GM12878 (cell line): ENCODE results near the gene SEMA4G. TPM values are rescaled to one million over a fixed set of nuclear protein-coding genes. Genes with fewer than 3 reads are reported as not detected.

Experiments
- BCL3 ChIP-seq: IDR thresholded peaks from 2 replicates; pipeline ENCODE4 v1.6.1; 2011; ENCODE audit warnings: borderline replicate concordance, low read depth, mild to moderate bottlenecking, moderate library complexity, low read length; ENCODE audit not compliant: insufficient read depth, poor library complexity, severe bottlenecking
- BHLHE40 ChIP-seq, 2 experiments: fragments of 450-650 bp in 1 of 2; IDR thresholded peaks; 2 replicates each; pipeline ENCODE4 v1.6.1; 2011 to 2017; ENCODE audit warnings: low read depth in 2 of 2, borderline replicate concordance in 1 of 2, improper control_type of control experiment in 1 of 2, low read length in 1 of 2, mild to moderate bottlenecking in 1 of 2
- IKZF1 ChIP-seq: fragments of 450-650 bp; conservative IDR thresholded peaks from 2 replicates; pipeline ENCODE4 v1.6.1; 2017; ENCODE audit warnings: antibody characterized with exemption, mild to moderate bottlenecking
- NBN ChIP-seq: fragments of 450-650 bp; IDR thresholded peaks from 2 replicates; pipeline ENCODE4 v1.6.1; 2016
- NR2F1 ChIP-seq: fragments of 450-650 bp; conservative IDR thresholded peaks from 2 replicates; pipeline ENCODE4 v1.6.1; 2017; ENCODE audit warnings: mild to moderate bottlenecking
- SKIL ChIP-seq: fragments of 450-650 bp; IDR thresholded peaks from 2 replicates; pipeline ENCODE4 v1.6.1; 2017; ENCODE audit warnings: mild to moderate bottlenecking, low read depth, inconsistent platforms; ENCODE audit not compliant: poor library complexity, severe bottlenecking
- SP1 ChIP-seq: IDR thresholded peaks from one replicate; pipeline ENCODE4 v1.6.1; 2011; ENCODE audit warnings: low read depth, low read length
- TARDBP ChIP-seq: IDR thresholded peaks from 2 replicates; pipeline ENCODE4 v1.6.1; 2016; ENCODE audit warnings: borderline replicate concordance
- YY1 ChIP-seq: IDR thresholded peaks from 2 replicates; pipeline ENCODE4 v1.6.1; 2011; ENCODE audit warnings: low read depth, mild to moderate bottlenecking, low read length
- ZBTB4 ChIP-seq: fragments of 450-650 bp; formaldehyde crosslinking; IDR thresholded peaks from 2 replicates; pipeline ENCODE4 v1.4.0; 2022; ENCODE audit warnings: mild to moderate bottlenecking, moderate library complexity
- ZZZ3 ChIP-seq: IDR thresholded peaks from 2 replicates; pipeline ENCODE4 v1.6.1; 2011; ENCODE audit warnings: low read depth; ENCODE audit not compliant: control insufficient read depth, insufficient read length
- polyA plus RNA-seq, 11 experiments: library from polyadenylated mRNA; depleted of rRNA in 4 of 11; unstranded in 6 of 11; stranded (reverse) in 5 of 11; fragments of >200 nt; fragmentation: Nextera tagmentation in 4 of 11; fragmentation: Illumina TruSeq in 1 of 11; extraction: Ambion mirVana in 4 of 11; extraction: Trizol in 1 of 11; gene quantifications; 1 replicate in 1 of 11; 2 replicates in 10 of 11; pipeline versions ENCODE4 v1.2.1 to v1.2.3, GENCODE V29; 2011 to 2016; ENCODE audit warnings: inconsistent platforms in 2 of 11, missing spikeins in 2 of 11, low read depth in 1 of 11
- total RNA-seq, 4 experiments: library from RNA; depleted of rRNA in 3 of 4; stranded (reverse); fragments of >200 nt in 3 of 4; fragmentation: Illumina TruSeq in 1 of 4; extraction: Trizol in 1 of 4; gene quantifications; 2 replicates each; pipeline versions ENCODE4 v1.2.1 to v1.2.3, GENCODE V29; 2013 to 2021
- TF ChIP-seq, protein P1 (sequence below): fragments of 450-650 bp; IDR thresholded peaks from 2 replicates; pipeline ENCODE4 v1.6.1; 2017; ENCODE audit warnings: mild to moderate bottlenecking, moderate library complexity
- TF ChIP-seq, protein P2 (sequence below): fragments of 450-650 bp; IDR thresholded peaks from 2 replicates; pipeline ENCODE4 v1.6.1; 2017; ENCODE audit warnings: mild to moderate bottlenecking
- TF ChIP-seq, protein P3 (sequence below): fragments of 450-650 bp; IDR thresholded peaks from 2 replicates; pipeline ENCODE4 v1.6.1; 2017; ENCODE audit warnings: borderline replicate concordance

Gene SEMA4G
- total and polyA plus RNA-seq, 10 of the 15 experiments (the other 5 are each of a cell fraction or from before 2014, with no cell fraction given), result 0.09 to 2.3 (median 0.44) TPM; not detected in 4

- TF ChIP-seq, protein P1, sequence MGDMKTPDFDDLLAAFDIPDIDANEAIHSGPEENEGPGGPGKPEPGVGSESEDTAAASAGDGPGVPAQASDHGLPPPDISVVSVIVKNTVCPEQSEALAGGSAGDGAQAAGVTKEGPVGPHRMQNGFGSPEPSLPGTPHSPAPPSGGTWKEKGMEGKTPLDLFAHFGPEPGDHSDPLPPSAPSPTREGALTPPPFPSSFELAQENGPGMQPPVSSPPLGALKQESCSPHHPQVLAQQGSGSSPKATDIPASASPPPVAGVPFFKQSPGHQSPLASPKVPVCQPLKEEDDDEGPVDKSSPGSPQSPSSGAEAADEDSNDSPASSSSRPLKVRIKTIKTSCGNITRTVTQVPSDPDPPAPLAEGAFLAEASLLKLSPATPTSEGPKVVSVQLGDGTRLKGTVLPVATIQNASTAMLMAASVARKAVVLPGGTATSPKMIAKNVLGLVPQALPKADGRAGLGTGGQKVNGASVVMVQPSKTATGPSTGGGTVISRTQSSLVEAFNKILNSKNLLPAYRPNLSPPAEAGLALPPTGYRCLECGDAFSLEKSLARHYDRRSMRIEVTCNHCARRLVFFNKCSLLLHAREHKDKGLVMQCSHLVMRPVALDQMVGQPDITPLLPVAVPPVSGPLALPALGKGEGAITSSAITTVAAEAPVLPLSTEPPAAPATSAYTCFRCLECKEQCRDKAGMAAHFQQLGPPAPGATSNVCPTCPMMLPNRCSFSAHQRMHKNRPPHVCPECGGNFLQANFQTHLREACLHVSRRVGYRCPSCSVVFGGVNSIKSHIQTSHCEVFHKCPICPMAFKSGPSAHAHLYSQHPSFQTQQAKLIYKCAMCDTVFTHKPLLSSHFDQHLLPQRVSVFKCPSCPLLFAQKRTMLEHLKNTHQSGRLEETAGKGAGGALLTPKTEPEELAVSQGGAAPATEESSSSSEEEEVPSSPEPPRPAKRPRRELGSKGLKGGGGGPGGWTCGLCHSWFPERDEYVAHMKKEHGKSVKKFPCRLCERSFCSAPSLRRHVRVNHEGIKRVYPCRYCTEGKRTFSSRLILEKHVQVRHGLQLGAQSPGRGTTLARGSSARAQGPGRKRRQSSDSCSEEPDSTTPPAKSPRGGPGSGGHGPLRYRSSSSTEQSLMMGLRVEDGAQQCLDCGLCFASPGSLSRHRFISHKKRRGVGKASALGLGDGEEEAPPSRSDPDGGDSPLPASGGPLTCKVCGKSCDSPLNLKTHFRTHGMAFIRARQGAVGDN, result no peak
- TF ChIP-seq, protein P2, sequence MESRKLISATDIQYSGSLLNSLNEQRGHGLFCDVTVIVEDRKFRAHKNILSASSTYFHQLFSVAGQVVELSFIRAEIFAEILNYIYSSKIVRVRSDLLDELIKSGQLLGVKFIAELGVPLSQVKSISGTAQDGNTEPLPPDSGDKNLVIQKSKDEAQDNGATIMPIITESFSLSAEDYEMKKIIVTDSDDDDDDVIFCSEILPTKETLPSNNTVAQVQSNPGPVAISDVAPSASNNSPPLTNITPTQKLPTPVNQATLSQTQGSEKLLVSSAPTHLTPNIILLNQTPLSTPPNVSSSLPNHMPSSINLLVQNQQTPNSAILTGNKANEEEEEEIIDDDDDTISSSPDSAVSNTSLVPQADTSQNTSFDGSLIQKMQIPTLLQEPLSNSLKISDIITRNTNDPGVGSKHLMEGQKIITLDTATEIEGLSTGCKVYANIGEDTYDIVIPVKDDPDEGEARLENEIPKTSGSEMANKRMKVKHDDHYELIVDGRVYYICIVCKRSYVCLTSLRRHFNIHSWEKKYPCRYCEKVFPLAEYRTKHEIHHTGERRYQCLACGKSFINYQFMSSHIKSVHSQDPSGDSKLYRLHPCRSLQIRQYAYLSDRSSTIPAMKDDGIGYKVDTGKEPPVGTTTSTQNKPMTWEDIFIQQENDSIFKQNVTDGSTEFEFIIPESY, result no peak
- TF ChIP-seq NBN, result no peak
- TF ChIP-seq, protein P3, sequence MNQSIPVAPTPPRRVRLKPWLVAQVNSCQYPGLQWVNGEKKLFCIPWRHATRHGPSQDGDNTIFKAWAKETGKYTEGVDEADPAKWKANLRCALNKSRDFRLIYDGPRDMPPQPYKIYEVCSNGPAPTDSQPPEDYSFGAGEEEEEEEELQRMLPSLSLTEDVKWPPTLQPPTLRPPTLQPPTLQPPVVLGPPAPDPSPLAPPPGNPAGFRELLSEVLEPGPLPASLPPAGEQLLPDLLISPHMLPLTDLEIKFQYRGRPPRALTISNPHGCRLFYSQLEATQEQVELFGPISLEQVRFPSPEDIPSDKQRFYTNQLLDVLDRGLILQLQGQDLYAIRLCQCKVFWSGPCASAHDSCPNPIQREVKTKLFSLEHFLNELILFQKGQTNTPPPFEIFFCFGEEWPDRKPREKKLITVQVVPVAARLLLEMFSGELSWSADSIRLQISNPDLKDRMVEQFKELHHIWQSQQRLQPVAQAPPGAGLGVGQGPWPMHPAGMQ, result no peak
- no peak for TF ChIP-seq BCL3
- TF ChIP-seq ZBTB4, result no peak
- TF ChIP-seq SP1, result no peak
- 0 out of 2 replicates have a peak, but pooled peaks have one; percentile 14 for TF ChIP-seq YY1
- TF ChIP-seq SKIL, result no peak
- TF ChIP-seq BHLHE40 (IDR thresholded peaks at IDR 0.05; ENCODE audit: borderline replicate concordance in 1 of 2, low read depth in 2 of 2, low read length in 1 of 2), result peak in 1 of 2 experiments; percentile 52; a peak in 2 of 4 replicates
- peak; percentile 35; the same call in 1 of the 2 replicates for TF ChIP-seq IKZF1
- TF ChIP-seq ZZZ3, result no peak
- no peak for TF ChIP-seq NR2F1
- no peak for TF ChIP-seq TARDBP
Observed at GRCh38 chr10:101014230-101014884, 45.1 kb downstream of the SEMA4G start (continued).
